Fibroblast of upper back skin (primary cell): ENCODE data around the gene LINC01488.

Source experiments
- DNase-seq: peaks from one replicate; pipeline ENCODE4 v3.0.0-alpha.2; 2013

LINC01488 gene

GRCh38 chr11:69465236-69466000 is 16.0 kb upstream of the LINC01488 start:
- no peak for DNase-seq

- DNase-seq = no peak
Observed at GRCh38 chr11:69466039-69466438, 15.4 kb upstream of the LINC01488 start.

GRCh38 chr11:69467196-69467595 is 14.3 kb upstream of the LINC01488 start:
- DNase-seq = no peak

- no peak for DNase-seq
Observed at GRCh38 chr11:69467646-69468045, 13.8 kb upstream of the LINC01488 start.

- DNase-seq = no peak
Observed at GRCh38 chr11:69468221-69468620, 13.2 kb upstream of the LINC01488 start.

GRCh38 chr11:69468911-69469885 is 12.3 kb upstream of the LINC01488 start:
- DNase-seq = no peak

- DNase-seq = no peak
Observed at GRCh38 chr11:69470301-69470700, 11.2 kb upstream of the LINC01488 start.

GRCh38 chr11:69470793-69471728 is 10.4 kb upstream of the LINC01488 start:
- DNase-seq = peak; percentile 78

GRCh38 chr11:69471729-69472540 is 9.5 kb upstream of the LINC01488 start:
- no peak for DNase-seq

- DNase-seq = no peak
Observed at GRCh38 chr11:69472541-69473275, 8.8 kb upstream of the LINC01488 start.

- DNase-seq = no peak
Observed at GRCh38 chr11:69473276-69473845, 8.1 kb upstream of the LINC01488 start.

GRCh38 chr11:69474736-69475135 is 6.7 kb upstream of the LINC01488 start:
- DNase-seq = no peak

- no peak for DNase-seq
Observed at GRCh38 chr11:69475141-69475865, 6.2 kb upstream of the LINC01488 start.

- no peak for DNase-seq
Observed at GRCh38 chr11:69475866-69476471, 5.5 kb upstream of the LINC01488 start.

GRCh38 chr11:69476509-69476961 is 4.9 kb upstream of the LINC01488 start:
- no peak for DNase-seq

GRCh38 chr11:69477086-69477485 is 4.4 kb upstream of the LINC01488 start:
- no peak for DNase-seq

GRCh38 chr11:69479591-69480271 is 1.7 kb upstream of the LINC01488 start:
- DNase-seq = no peak

GRCh38 chr11:69480547-69481392 is 693 bp upstream of the LINC01488 start:
- peak; percentile 23 for DNase-seq
